Panc1 (cell line): ENCODE data around the gene RABGAP1L. TPM values are rescaled to one million over a fixed set of nuclear protein-coding genes. Genes with fewer than 3 reads are reported as not detected.

Source experiments
- ATAC-seq: fragments of 200-7000 bp; cut with Tn5 transposase; 2 replicates; pipeline ENCODE4 v1.9.1; 2020; ENCODE audit warnings: mild to moderate bottlenecking, moderate library complexity
- BruUV-seq: library from RNA; stranded (reverse); fragments of 400-500 nt; replicated peaks from 2 replicates; lab custom pipeline; 2021; lab: Mats Ljungman, UMichigan
- CTCF ChIA-PET: fragments of 300-600 bp; sonication (Branson Sonifier 250); formaldehyde crosslinking; loops from one replicate; lab custom pipeline; 2022; ENCODE audit warnings: antibody characterized with exemption; lab: Charles Lee
- POLR2A ChIA-PET: fragments of 300-600 bp; sonication (Branson Sonifier 250); formaldehyde crosslinking; loops from one replicate; lab custom pipeline; 2022; ENCODE audit warnings: antibody characterized with exemption; lab: Charles Lee
- DNase-seq: peaks from one replicate; pipeline ENCODE4 v3.0.0-alpha.2; 2010; ENCODE audit warnings: low read depth, low spot score
- H3K27ac ChIP-seq: 2 replicates; pipeline ENCODE4 v1.5.1; 2011; ENCODE audit warnings: mild to moderate bottlenecking, low read length, inconsistent platforms
- H3K27me3 ChIP-seq: fragments of 200-500 bp; sonication (Bioruptor generic); 2 replicates; pipeline ENCODE4 v1.6.0; 2014; ENCODE audit warnings: low read length, inconsistent platforms; ENCODE audit not compliant: control insufficient read depth, insufficient read depth
- H3K36me3 ChIP-seq: fragments of 200-500 bp; sonication (Bioruptor generic); 2 replicates; pipeline ENCODE4 v1.5.1; 2014; ENCODE audit warnings: inconsistent platforms, mild to moderate bottlenecking, low read length, moderate library complexity; ENCODE audit not compliant: control insufficient read depth, insufficient read depth
- H3K4me1 ChIP-seq: 2 replicates; pipeline ENCODE4 v1.5.1; 2011; ENCODE audit warnings: inconsistent platforms, mild to moderate bottlenecking, low read length, moderate library complexity; ENCODE audit not compliant: control insufficient read depth, insufficient read depth
- H3K4me3 ChIP-seq, 2 experiments: 2 replicates each; pipeline ENCODE4 v1.5.1; 2011 to 2012; ENCODE audit warnings: low read depth in 2 of 2, low read length in 2 of 2, mild to moderate bottlenecking in 2 of 2, inconsistent platforms in 1 of 2, moderate library complexity in 1 of 2
- H3K9me3 ChIP-seq: fragments of 200-500 bp; sonication (Bioruptor generic); 2 replicates; pipeline ENCODE4 v1.5.1; 2014; ENCODE audit warnings: low read depth, mild to moderate bottlenecking, inconsistent platforms, low read length, moderate library complexity; ENCODE audit not compliant: control insufficient read depth, insufficient read depth
- CTCF ChIP-seq: fragments of 450-650 bp; IDR thresholded peaks from 2 replicates; pipeline ENCODE4 v1.5.1; 2017; ENCODE audit warnings: mild to moderate bottlenecking
- POLR2AphosphoS5 ChIP-seq: IDR thresholded peaks from 2 replicates; pipeline ENCODE4 v1.6.1; 2012; ENCODE audit warnings: mild to moderate bottlenecking, low read depth, low read length, moderate library complexity
- SIN3A ChIP-seq: IDR thresholded peaks from 2 replicates; pipeline ENCODE4 v1.6.1; 2012; ENCODE audit warnings: low read depth, mild to moderate bottlenecking, low read length, moderate library complexity, borderline replicate concordance; ENCODE audit not compliant: insufficient read depth
- TCF7L2 ChIP-seq: IDR thresholded peaks from 2 replicates; pipeline ENCODE4 v1.6.1; 2011; ENCODE audit warnings: mild to moderate bottlenecking, low read depth, low read length, inconsistent platforms
- in situ Hi-C: cut with HindIII; loops from 2 replicates; pipeline ENCODE4 v1.10.0; 2016; ENCODE audit warnings: low sequenced_read_pairs, low pct_unique_long_range_greater_than_20kb
- intact Hi-C: fragments of 100-400 bp; cut with micrococcal nuclease; formaldehyde crosslinking; loops from one replicate; pipeline ENCODE4 v1.10.0; 2022; ENCODE audit not compliant: unreplicated experiment
- total RNA-seq: library from RNA; stranded (reverse); gene quantifications from one replicate; pipeline ENCODE4 v1.2.1, GENCODE V29; 2021; ENCODE audit not compliant: unreplicated experiment
- TF ChIP-seq, protein P1 (sequence below), 2 experiments: IDR thresholded peaks; 2 replicates each; pipeline ENCODE4 v1.6.1; 2011 to 2012; ENCODE audit warnings: low read depth in 2 of 2, control low read depth in 1 of 2, low read length in 1 of 2, mild to moderate bottlenecking in 1 of 2, moderate library complexity in 1 of 2; ENCODE audit not compliant: insufficient read depth in 1 of 2

The RABGAP1L gene
- total RNA-seq, 1 experiment from 2014 or later, result 37.0 TPM

- intact Hi-C loops (no loop called here), in situ Hi-C loops (no loop called here)
These were observed 46.7 kb upstream of the RABGAP1L start for GRCh38 chr1:174112489-174113162.

GRCh38 chr1:174114106-174114505 lies 45.2 kb upstream of the RABGAP1L start:
- no TSS peak for BruUV-seq
- Histone ChIP-seq H3K4me3 (no peak overlapping the region), H3K9me3 (no peaks in the 10 kb centered on the region), H3K27ac (no peak overlapping the region), H3K36me3 (no peaks in the 10 kb centered on the region), H3K4me1 (no peaks in the 10 kb centered on the region), H3K27me3 (no peaks in the 10 kb centered on the region; the same call in 1 of the 2 replicates)
- DNase-seq (no peak), ATAC-seq (no peak)
- TF ChIP-seq, protein P1, sequence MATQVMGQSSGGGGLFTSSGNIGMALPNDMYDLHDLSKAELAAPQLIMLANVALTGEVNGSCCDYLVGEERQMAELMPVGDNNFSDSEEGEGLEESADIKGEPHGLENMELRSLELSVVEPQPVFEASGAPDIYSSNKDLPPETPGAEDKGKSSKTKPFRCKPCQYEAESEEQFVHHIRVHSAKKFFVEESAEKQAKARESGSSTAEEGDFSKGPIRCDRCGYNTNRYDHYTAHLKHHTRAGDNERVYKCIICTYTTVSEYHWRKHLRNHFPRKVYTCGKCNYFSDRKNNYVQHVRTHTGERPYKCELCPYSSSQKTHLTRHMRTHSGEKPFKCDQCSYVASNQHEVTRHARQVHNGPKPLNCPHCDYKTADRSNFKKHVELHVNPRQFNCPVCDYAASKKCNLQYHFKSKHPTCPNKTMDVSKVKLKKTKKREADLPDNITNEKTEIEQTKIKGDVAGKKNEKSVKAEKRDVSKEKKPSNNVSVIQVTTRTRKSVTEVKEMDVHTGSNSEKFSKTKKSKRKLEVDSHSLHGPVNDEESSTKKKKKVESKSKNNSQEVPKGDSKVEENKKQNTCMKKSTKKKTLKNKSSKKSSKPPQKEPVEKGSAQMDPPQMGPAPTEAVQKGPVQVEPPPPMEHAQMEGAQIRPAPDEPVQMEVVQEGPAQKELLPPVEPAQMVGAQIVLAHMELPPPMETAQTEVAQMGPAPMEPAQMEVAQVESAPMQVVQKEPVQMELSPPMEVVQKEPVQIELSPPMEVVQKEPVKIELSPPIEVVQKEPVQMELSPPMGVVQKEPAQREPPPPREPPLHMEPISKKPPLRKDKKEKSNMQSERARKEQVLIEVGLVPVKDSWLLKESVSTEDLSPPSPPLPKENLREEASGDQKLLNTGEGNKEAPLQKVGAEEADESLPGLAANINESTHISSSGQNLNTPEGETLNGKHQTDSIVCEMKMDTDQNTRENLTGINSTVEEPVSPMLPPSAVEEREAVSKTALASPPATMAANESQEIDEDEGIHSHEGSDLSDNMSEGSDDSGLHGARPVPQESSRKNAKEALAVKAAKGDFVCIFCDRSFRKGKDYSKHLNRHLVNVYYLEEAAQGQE (IDR thresholded peaks at IDR 0.05; ENCODE audit: insufficient read depth in 1 of 2, low read depth in 2 of 2, low read length in 1 of 2), result no peak
- no peak for TF ChIP-seq SIN3A
- TF ChIP-seq TCF7L2, result no peak
- no peak for TF ChIP-seq CTCF
- no peak for TF ChIP-seq POLR2AphosphoS5
- POLR2A ChIA-PET, result interaction anchor here (0.6 kb wide), 1 partner anchor 1678 kb away, joined by 3 read pairs; no protein-coding TSS in a partner anchor
- in situ Hi-C loops (no loop called here), intact Hi-C loops (no loop called here)
- CTCF ChIA-PET, result no interaction called here

More at GRCh38 chr1:174112489-174113162, 46.7 kb upstream of the RABGAP1L start:
- DNase-seq (no peak), ATAC-seq (no peak)
- Histone ChIP-seq H3K4me3 (no peak overlapping the region), H3K4me1 (no peaks in the 10 kb centered on the region), H3K36me3 (no peaks in the 10 kb centered on the region), H3K27me3 (no peaks in the 10 kb centered on the region; the same call in 1 of the 2 replicates), H3K9me3 (no peaks in the 10 kb centered on the region), H3K27ac (no peak overlapping the region)
- ChIA-PET CTCF (no interaction called here), POLR2A (no interaction called here)
- no TSS peak for BruUV-seq
- TF ChIP-seq, protein P1 (IDR thresholded peaks at IDR 0.05; ENCODE audit: insufficient read depth in 1 of 2, low read depth in 2 of 2, low read length in 1 of 2), result no peak
- no peak for TF ChIP-seq TCF7L2
- TF ChIP-seq SIN3A, result no peak
- TF ChIP-seq CTCF, result no peak
- TF ChIP-seq POLR2AphosphoS5, result no peak
